ENCODE results near the gene LRP3. TPM values are rescaled to one million over a fixed set of nuclear protein-coding genes. Genes with fewer than 3 reads are reported as not detected.

The LRP3 gene
- total RNA-seq, 1 donor from 2014 or later = 96.2 TPM

- DNase-seq = no peak
Measured at GRCh38 chr19:33238481-33239149, 44.5 kb downstream of the LRP3 start.

DNA sequence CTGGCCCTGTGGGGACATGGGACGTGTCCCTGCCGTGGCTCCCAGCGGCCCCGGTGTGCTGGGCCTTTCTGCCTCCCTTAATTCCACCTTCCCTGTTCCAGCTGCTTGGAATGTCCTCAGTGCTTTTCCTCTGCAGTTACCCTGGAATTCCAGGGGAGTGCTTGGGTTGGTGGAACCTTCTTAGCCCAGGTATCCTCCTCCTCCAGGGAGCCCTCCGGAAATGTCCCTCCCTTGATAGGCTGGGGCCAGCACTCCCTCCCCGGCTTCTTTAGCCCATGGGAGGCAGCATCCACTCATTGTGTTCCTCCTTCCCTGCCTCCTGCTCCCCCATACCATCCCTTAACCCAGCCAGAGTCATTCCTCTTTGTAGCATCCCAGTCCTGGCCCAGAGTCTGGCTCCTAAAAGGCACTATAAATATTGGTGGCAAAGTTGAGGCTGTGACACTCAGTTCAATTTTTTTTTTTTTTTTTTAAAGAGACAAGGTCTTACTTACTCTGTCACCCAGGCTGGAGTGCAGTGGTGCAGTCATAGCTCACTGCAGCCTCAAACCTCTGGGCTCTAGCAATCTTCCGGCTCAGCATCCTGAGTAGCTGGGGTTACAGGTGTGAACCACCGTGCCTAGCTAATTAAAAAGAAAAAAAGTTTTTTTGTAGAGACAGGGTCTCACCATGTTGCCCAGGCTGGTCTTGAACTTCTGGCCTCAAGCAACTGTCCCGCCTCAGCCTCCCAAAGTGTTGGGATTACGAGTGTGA is 45.3 kb downstream of the LRP3 start:
- DNase-seq = no peak

DNA sequence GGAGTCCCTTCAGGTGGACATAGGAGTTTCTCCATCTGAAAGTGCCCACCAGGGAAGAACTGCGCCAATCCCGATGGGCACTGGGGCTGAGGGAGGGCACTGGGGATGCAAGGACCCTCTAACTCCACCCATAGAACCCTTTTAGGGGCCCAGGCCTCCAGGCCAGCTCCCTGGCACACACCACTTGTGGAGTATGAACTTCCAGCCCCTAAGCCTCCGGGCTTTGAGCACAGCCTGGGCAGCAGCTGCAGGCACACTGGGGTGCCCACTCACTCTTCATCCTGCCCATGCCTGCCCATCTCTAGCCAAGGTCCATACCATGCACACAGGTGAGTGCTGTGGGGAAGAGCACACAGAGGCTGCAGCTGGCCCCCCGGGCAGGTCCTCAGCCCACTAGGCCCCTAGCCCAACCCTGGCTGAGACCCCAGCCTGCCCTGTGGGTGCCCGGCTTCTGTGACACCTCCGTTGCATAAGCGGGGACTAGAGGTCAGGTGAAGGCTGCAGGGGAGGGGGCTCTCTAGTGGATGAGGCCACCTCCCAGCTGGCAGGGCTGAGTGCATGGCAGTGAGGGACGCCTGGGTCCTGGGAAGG is 46.1 kb downstream of the LRP3 start:
- no peak for DNase-seq

GRCh38 chr19:33241091-33241529 is 47.0 kb downstream of the LRP3 start:
- DNase-seq = no peak

GRCh38 chr19:33241530-33242101 is 47.5 kb downstream of the LRP3 start:
- no peak for DNase-seq

GRCh38 chr19:33242131-33242530 is 48.0 kb downstream of the LRP3 start:
- DNase-seq = no peak

DNA sequence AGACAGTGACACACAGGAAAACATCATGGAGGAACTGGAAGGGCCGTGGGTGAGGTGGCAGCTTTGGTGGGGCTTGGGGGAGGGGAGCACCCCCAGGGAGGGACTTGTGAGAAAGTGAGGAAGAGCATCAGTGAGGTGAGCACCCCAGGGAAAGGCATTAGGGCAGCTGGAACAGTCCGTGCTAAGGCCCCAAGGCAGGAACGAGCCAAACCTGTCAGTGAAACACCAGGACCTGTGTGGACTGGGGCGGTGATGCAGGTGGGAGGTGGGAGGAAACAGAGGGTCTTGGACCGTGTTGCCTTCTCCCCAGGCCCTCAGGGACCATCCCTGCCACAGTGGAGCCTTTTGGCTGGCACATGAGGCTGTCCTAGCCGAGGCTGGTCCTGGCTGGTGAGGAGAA is 48.8 kb downstream of the LRP3 start:
- DNase-seq = no peak

GRCh38 chr19:33245948-33246708 is 52.0 kb downstream of the LRP3 start:
- no peak for DNase-seq

- no peak for DNase-seq
Measured at GRCh38 chr19:33246709-33247440, 52.7 kb downstream of the LRP3 start.

DNA sequence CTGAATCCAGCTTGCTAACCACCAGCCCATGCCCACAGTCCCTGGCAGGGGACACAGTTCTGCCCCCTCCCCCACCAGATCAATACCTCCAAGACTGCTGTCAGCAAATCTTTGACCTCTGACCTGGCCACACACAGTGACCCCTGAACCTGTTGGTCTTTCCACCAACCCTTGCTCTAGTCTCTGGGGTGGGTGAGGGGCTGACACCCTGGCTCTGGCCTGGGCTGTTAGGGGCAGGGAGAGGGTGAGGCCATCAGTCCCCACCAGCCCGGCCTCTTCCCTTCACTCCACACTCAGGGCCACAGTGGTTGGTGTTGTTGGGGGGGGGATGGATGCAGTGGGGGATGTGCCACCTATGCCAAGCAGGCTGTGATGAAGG is 53.3 kb downstream of the LRP3 start:
- DNase-seq = no peak

- DNase-seq = no peak
Measured at GRCh38 chr19:33248104-33248503, 54.0 kb downstream of the LRP3 start.

DNA sequence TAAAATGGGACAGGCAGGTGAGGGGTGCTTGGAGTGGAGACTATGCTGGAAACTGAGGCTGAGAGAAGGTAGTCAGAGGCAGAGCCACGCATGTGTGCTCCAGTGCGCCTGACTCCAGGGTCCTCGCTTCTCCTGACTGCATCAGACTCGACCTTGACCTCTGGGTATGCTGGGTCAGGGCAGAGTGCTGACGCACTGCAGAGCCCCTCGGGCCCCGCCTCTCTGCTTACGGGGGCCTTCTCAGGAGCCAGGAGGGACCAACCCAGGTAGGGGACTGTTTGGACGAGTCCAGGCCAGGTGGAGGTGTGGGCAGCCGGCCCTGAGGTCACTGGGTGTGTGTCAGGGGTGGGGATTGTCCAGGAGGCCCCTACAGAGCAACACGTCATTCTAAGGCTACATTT is 54.4 kb downstream of the LRP3 start:
- no peak for DNase-seq

- DNase-seq = no peak
Measured at GRCh38 chr19:33248954-33249613, 55.0 kb downstream of the LRP3 start.

DNA sequence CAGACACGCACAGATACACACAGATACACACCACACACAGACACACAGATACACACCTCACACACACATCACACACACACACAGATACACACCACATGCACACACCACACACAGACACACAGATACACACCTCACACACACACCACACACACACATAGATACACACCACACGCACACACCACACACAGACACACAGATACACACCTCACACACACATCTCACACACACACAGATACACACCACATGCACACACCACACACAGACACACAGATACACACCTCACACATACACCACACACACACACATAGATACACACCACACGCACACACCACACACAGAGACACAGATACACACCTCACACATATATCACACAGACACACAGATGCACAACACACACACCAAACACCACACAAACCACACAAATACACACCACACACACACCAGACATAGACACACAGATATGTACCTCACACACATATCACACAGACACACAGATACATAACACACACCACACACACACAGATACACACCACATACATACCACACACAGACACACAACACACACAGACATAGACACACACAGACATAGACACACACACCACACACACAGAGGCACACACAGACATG is 55.7 kb downstream of the LRP3 start:
- no peak for DNase-seq

DNA sequence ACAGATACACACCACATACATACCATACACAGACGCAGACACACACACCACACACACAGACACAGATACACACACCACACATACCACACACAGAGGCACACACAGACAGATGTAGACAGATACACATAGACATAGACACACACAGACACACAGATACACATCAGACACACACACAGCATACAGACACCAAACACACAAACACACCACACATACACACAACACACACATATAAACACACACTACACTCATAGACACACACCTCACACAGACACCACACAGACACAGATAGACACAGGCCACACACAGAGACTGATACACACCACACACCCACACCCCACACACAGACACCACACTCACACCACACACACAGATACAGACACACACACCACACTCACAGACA is 56.4 kb downstream of the LRP3 start:
- no peak for DNase-seq

DNA sequence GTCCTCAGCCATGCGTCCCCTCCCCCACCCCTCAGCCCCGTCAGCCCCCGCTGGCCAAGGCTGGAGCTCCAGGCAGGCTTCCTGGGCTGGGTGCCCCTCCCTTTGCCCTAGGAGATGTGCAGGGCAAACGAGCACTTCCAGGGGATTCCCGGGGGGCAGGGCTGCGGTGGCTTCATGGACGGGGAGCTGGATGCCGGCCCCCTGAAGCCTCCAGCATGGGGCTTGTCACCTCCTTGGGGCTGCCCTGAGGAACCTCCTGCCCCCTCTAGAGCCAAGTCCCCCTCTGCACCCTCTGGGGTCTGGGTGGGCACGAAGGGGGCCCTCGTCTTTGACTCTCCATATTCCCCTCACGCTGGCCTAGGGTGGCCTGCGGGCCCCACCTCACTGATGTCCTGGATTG is 56.9 kb downstream of the LRP3 start:
- no peak for DNase-seq

DNA sequence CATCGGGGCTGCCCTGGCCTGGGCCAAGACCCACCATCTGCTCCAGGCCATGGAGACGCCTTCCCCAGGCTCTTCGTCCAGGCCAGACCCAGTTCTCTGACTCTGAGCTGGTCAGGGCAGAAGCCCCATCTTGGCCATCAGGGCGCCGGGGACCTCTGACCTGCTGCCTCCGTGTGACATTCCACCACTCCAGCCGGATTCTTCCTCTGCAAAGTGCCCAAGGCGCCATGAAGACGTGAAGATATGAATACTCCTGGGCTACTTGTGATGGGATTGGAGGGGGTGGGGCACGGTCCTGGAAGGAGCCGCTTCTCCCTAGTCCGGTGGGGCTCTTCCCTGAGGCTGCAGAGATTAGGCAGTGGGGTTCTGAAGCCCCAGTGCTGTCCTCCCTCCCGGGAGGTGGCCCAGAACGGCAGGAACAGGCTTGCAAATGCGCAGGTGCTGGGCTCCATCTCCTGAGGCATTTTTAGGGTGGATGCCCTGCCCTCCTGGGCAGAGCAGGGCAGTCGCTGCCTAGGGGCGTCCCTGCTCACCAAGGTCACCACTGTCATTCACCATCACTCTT is 57.5 kb downstream of the LRP3 start:
- no peak for DNase-seq

- no peak for DNase-seq
Measured at GRCh38 chr19:33252418-33252962, 58.4 kb downstream of the LRP3 start.

DNA sequence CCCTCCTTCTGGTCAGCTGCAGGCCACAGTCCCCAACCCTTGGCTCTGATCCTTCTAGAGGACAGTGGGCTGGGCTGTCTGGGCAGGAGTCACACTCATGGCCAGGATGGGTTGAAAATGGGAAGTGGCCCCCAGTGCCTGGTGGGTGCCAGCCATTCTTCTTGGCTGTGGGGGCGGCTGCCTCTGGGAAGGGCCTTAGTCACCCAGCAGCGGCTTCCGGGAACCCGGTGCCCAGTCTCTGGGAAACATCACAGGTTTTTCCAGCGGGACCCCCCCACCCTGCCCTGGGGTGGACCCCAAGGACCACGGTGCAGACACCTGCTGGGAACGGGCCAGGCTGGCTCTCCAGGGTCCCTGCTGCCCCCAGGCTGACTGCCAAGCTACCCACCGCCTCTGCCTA is 58.8 kb downstream of the LRP3 start:
- no peak for DNase-seq

- DNase-seq = no peak
Measured at GRCh38 chr19:33254245-33254824, 60.2 kb downstream of the LRP3 start.
